ENCODE results near the gene ABCC2. TPM values are rescaled to one million over a fixed set of nuclear protein-coding genes. Genes with fewer than 3 reads are reported as not detected.
"Not testable (repeated sequence)": the region's sequence is repeated elsewhere in the genome, so short reads cannot be mapped to it uniquely, and the experiment has no call there.

ABCC2 gene
- 0.73 and 1.3 TPM in 2 replicates for total RNA-seq

GRCh38 chr10:99782447-99783286, at the start of gene ABCC2:
ABCC2 (plus strand) TSS chr10:99782640; CDS start chr10:99782845, 205 bp downstream.
- intact Hi-C loops (cut with micrococcal nuclease), result no loop called here

DNA sequence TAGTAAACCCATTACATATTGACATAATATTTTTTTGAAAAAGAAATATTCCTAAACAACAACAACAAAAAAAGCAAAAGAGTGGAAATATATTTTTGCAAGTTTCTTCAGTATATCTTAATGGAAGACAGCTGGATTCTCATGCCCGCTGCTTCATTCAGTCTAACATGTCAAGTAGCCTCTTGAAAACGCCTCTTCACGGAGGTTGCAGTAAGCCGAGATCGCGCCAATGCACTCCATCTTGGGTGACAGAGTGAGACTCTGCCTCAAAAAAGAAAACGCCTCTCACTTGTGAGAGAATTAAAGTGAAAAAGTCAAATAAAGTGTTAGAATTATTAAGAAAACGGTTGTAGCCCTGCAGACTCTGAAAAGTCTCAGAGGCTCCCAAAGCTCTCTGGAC, 49.1 kb upstream of the ABCC2 start:
- intact Hi-C loops (cut with micrococcal nuclease), result loop anchor here (2.0 to 5.0 kb wide), 3 partner anchors 275 to 1599 kb away; partner anchors contain the start of genes DNMBP, HPS1 and R3HCC1L

DNA sequence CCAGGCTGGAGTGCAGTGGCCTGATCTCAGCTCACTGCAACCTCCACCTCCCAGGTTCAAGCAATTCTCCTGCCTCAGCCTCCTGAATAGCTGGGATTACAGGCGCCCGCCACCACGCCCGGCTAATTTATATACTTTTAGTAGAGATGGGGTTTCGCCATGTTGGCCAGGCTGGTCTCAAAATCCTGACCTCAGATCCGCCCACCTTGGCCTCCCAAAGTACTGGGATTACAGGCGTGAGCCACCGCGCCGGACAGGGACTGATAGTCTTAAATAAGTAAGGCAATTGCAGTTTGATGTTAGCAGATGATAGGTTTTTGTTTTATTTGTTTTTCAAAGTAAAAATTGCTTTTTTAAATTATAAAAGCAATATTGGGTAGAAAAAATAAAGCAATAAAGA, 48.3 kb upstream of the ABCC2 start:
- intact Hi-C loops (cut with micrococcal nuclease), result loop anchor here (5.0 kb wide), 1 partner anchor 1287 kb away; the partner anchor contains the start of gene HPS1

GRCh38 chr10:99740260-99740659, 42.2 kb upstream of the ABCC2 start:
- intact Hi-C loops (cut with micrococcal nuclease), result no loop called here

- intact Hi-C loops (cut with micrococcal nuclease), result no loop called here
Measured at GRCh38 chr10:99740933-99741559, 41.4 kb upstream of the ABCC2 start.

GRCh38 chr10:99742254-99742653, 40.2 kb upstream of the ABCC2 start:
- intact Hi-C loops (cut with micrococcal nuclease), result no loop called here

- intact Hi-C loops (cut with micrococcal nuclease), result no loop called here
Measured at GRCh38 chr10:99742701-99743100, 39.7 kb upstream of the ABCC2 start.

GRCh38 chr10:99743841-99744240, 38.6 kb upstream of the ABCC2 start:
- intact Hi-C loops (cut with micrococcal nuclease), result no loop called here

GRCh38 chr10:99746166-99746565, 36.3 kb upstream of the ABCC2 start:
- intact Hi-C loops (cut with micrococcal nuclease), result not testable (repeated sequence)

DNA sequence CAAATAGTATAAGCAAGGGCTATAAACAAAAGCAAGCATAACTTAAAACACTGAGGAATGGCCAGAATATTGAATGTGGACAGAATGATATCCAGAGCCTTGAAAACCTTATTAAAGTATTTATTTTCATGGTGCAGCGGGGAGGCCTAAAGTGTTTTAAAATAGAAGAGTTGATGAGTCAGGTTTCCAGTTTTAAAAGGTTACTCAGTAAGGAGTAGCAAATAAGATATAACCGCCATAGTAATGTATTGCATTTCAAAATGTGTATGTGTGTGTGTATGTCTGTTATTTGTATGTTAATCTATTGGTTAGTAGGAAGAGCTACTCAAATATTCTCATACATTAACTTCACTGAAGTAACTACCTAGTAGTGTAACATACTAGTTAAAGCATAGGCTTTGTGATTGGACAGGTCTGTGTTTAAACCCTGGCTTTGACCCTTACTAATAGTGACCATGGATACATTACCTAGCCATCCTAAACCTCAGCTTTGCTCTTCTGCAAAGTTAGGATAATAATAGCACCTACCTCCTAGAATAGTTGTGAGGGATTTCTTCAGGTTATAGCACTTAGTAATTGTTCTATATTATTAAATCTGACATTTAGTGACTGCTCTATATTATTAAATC, 33.5 kb upstream of the ABCC2 start:
- intact Hi-C loops (cut with micrococcal nuclease), result no loop called here

DNA sequence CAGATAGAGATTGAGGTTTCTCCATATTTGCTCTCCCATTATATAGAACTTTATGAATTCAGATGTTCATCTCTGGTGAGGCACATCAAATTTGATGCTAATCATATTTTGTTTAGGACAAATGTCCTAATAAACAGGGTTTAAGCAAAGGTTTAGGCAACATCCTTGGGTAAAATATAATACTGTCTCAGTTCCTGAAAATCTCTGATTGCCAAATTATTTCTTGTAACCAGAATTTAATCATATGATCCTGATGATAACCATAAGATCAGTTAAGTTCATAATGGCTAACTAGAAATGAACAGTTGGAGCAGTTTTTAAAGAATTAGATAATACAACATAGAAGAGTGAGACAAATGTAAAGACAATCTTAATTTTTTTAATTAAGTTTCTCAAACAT, 31.8 kb upstream of the ABCC2 start:
- intact Hi-C loops (cut with micrococcal nuclease), result no loop called here

DNA sequence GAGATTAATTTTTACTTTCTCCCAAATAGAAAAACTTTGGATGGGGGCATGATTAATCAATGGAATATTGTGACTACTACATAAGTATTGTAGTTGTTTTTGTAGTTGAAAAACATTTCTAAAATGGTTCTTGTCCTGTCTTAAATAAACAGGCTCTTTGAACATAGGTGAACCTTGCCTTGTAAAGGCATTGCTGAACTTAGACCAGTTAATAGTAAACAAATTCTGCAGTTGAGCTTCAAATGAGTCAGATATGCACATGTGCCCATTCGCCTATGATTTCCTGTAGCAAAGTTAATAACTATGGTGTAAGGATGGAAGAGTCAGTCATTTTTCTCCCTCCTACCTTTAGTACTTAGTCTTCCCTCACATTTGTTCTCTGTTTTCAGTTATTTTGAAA, 27.8 kb upstream of the ABCC2 start:
- intact Hi-C loops (cut with micrococcal nuclease), result no loop called here

GRCh38 chr10:99756159-99756558, 26.3 kb upstream of the ABCC2 start:
- intact Hi-C loops (cut with micrococcal nuclease), result no loop called here

- intact Hi-C loops (cut with micrococcal nuclease), result no loop called here
Measured at GRCh38 chr10:99758211-99758891, 24.1 kb upstream of the ABCC2 start.

- intact Hi-C loops (cut with micrococcal nuclease), result no loop called here
Measured at GRCh38 chr10:99760321-99760720, 22.1 kb upstream of the ABCC2 start.

DNA sequence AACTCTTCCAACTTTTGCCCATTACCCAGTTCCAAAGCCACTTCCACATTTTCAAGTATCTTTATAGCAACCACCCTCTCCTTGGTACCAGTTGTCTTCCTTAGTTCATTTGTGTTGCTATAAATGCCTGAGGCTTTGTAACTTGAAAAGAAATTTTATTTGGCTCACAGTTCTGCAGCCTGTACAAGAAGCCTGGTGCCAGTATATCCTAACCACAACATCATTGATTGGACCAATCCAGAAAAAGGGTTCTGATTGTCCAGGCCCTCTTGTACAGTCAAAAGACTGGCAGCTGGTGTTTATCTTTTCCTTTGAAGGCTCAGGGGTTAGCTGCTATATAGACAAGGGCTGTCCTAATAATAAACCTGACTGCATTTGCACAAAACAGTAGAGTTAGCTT, 21.1 kb upstream of the ABCC2 start:
- intact Hi-C loops (cut with micrococcal nuclease), result no loop called here

DNA sequence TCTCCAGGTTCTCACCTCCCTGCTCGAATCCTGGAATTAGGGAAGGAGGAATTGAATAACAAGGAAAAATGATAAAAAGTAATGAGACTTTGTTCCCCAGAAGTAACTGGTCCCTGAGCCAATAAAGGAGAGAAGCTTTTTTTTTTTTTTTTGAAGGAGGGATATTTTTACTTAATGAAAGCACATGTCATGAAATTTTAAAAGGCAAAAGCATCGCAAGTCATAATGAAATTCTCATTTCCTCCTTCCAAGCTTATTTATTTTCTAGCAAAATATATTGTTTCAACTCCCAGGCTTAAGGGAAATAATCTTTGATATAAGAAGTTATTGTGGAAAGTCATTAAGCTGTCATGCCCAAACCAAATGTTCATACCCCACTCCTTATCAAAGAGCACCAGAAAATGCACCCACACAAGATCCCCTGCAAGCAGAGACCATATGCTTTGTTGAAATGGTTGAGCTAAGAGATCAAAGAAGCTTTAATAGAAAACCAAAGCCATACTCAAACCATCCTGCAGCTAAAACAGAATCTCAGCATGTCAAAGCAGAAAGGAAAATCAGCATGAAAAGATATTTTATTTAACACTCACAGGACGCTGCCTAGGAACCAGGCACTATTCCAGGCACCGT, 16.7 kb upstream of the ABCC2 start:
- intact Hi-C loops (cut with micrococcal nuclease), result no loop called here

DNA sequence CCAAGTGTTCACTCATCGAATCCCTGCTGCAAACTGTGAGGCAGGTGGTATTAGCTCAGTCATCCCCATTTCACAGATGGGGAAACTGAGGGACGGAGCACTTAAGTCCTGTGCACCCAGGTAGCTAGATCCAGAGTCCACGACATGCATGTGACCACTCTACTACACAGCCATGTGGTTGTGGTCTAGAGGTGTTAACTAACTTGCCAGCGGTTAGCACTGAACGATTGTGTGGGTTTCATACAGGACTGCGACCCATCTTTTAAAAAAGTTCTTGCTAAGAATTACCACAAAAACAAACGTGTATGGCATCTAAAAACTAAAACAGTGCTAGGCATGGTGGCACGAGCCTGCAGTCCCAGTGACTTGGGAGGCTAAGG, 16.1 kb upstream of the ABCC2 start:
- intact Hi-C loops (cut with micrococcal nuclease), result no loop called here

GRCh38 chr10:99767901-99768300, 14.5 kb upstream of the ABCC2 start:
- intact Hi-C loops (cut with micrococcal nuclease), result no loop called here

DNA sequence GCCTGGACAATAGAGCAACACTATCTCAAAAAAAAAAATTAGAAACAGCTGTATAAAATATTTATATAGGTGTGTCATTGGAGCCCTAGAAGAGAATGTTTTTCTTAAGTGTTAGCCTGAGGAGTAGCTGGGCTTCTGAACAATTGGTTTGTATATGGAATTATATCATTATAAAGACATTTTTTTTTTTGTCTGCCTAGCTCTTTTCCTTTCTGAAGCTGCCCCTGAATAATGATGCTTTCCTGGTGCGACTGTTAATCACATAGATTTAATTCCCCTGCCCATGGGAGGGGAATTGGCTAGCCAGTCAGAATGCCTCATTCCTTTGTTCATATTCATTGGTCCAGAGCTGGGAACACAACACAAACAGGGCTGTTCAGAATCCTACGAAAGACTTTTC, 13.9 kb upstream of the ABCC2 start:
- intact Hi-C loops (cut with micrococcal nuclease), result no loop called here

- intact Hi-C loops (cut with micrococcal nuclease), result no loop called here
Measured at GRCh38 chr10:99769706-99770105, 12.7 kb upstream of the ABCC2 start.
